Parathyroid adenoma (tissue), 2 donors: Measurements from ENCODE around the gene BEX3.
A peak's percentile ranks its signal among the peaks of the same experiment; 100 is the strongest.

Source experiments
- H2AFZ ChIP-seq: fragments of 300-600 bp; sonication (generic); one replicate; pipeline ENCODE4 v1.7.0; 2017; ENCODE audit warnings: antibody characterized with exemption, mild to moderate bottlenecking
- H3K27ac ChIP-seq: fragments of 300-600 bp; sonication (generic); one replicate; pipeline ENCODE4 v1.7.0; 2017
- H3K27me3 ChIP-seq: fragments of 300-600 bp; sonication (generic); one replicate; pipeline ENCODE4 v1.7.0; 2017; ENCODE audit warnings: low read length; ENCODE audit not compliant: control insufficient read depth, insufficient read depth
- H3K36me3 ChIP-seq: fragments of 300-600 bp; sonication (generic); one replicate; pipeline ENCODE4 v1.7.0; 2017; ENCODE audit warnings: low read length; ENCODE audit not compliant: control insufficient read depth, insufficient read depth
- H3K4me1 ChIP-seq: fragments of 300-600 bp; sonication (generic); one replicate; pipeline ENCODE4 v1.7.0; 2017; ENCODE audit warnings: control low read depth
- H3K4me2 ChIP-seq: fragments of 300-600 bp; sonication (generic); one replicate; pipeline ENCODE4 v1.7.0; 2017; ENCODE audit warnings: low read length
- H3K4me3 ChIP-seq: fragments of 300-600 bp; sonication (generic); one replicate; pipeline ENCODE4 v1.7.0; 2017; ENCODE audit warnings: low read depth, low read length
- H3K79me2 ChIP-seq: fragments of 300-600 bp; sonication (generic); one replicate; pipeline ENCODE4 v1.7.0; 2017; ENCODE audit warnings: control low read depth
- H3K9ac ChIP-seq: fragments of 300-600 bp; sonication (generic); one replicate; pipeline ENCODE4 v1.7.0; 2017; ENCODE audit warnings: mild to moderate bottlenecking
- H3K9me3 ChIP-seq: fragments of 300-600 bp; sonication (generic); one replicate; pipeline ENCODE4 v1.7.0; 2017; ENCODE audit warnings: low read length; ENCODE audit not compliant: control insufficient read depth
- TF ChIP-seq, protein P1 (sequence below): fragments of 300-600 bp; sonication (generic); IDR thresholded peaks from one replicate; pipeline ENCODE4 v1.7.0; 2017; ENCODE audit warnings: antibody characterized with exemption, mild to moderate bottlenecking
- donor health status: primary hyperparathyroidism.

The BEX3 gene

DNA sequence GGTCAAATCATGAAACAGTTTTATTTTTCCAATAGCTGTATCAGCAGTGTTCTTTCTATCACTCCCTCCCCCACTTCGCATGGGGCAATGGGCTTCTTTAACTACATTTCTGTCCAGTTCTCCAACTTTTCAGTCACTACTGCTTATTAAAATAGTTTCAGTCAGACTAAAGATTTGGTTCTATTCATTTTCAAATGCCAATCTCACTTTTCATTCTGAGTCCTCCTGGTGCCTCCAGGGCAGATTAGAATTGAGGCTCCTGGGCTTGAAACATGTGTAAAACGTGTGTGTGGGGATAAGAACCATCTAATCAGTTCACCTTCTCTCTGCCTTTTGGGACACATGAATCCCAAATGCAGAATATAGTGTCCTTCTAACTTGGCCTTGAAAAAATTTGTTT lies 3.5 kb upstream of the BEX3 start:
- H3K9me3 ChIP-seq: no peaks in the 10 kb centered on the region
- no peak overlapping the region for H3K4me3 ChIP-seq
- peak overlapping the region; percentile 7 for H2AFZ ChIP-seq
- no peaks in the 10 kb centered on the region for H3K4me1 ChIP-seq
- H3K9ac ChIP-seq: no peak overlapping the region
- H3K27me3 ChIP-seq: no peaks in the 10 kb centered on the region
- H3K4me2 ChIP-seq: no peak overlapping the region
- H3K27ac ChIP-seq: no peak overlapping the region
- H3K79me2 ChIP-seq: no peaks in the 10 kb centered on the region
- H3K36me3 ChIP-seq: no peaks in the 10 kb centered on the region
- TF ChIP-seq, protein P1, sequence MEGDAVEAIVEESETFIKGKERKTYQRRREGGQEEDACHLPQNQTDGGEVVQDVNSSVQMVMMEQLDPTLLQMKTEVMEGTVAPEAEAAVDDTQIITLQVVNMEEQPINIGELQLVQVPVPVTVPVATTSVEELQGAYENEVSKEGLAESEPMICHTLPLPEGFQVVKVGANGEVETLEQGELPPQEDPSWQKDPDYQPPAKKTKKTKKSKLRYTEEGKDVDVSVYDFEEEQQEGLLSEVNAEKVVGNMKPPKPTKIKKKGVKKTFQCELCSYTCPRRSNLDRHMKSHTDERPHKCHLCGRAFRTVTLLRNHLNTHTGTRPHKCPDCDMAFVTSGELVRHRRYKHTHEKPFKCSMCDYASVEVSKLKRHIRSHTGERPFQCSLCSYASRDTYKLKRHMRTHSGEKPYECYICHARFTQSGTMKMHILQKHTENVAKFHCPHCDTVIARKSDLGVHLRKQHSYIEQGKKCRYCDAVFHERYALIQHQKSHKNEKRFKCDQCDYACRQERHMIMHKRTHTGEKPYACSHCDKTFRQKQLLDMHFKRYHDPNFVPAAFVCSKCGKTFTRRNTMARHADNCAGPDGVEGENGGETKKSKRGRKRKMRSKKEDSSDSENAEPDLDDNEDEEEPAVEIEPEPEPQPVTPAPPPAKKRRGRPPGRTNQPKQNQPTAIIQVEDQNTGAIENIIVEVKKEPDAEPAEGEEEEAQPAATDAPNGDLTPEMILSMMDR: no peak

DNA sequence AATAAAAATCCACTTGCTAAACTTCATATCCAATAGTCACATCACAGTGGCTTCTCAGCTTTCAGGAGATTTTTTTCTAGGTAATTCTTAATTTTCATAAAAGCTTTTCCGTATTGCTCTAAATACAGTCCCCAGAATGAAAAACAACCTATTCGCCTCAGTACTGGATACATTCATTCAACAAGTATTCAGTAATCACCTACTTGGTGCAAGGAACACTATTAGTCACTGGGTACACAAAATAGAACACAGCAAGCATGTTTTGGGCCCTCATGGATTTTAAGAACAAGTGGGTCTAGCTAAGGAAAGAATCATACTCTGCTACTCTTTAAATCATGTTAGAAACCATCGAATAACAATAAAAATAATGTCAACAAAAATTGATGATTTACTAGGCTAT lies 2.8 kb upstream of the BEX3 start:
- Histone ChIP-seq H3K9me3 (no peaks in the 10 kb centered on the region), H3K4me2 (no peak overlapping the region), H2AFZ (no peak overlapping the region), H3K27ac (no peak overlapping the region), H3K79me2 (no peaks in the 10 kb centered on the region), H3K9ac (no peak overlapping the region), H3K36me3 (no peaks in the 10 kb centered on the region), H3K4me1 (no peaks in the 10 kb centered on the region), H3K4me3 (no peak overlapping the region), H3K27me3 (no peaks in the 10 kb centered on the region)
- TF ChIP-seq, protein P1: no peak

DNA sequence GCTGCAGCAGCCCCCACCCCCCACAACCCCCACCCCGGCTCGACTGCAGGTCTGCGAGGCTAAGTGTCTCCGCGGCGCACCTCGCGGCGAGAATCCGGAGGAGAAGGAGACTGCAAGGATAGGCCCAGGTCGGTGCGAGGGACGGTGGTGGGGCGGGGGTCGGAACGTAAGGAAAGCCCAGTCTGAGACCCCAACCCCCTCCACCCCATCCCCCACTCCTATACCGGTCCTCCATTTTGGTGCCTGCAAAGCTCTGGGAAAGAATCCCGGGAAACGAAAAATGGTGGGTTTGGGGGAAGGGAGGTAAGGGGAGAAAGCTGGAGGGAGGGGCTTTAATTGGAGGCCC lies 614 bp downstream of the BEX3 start:
- Histone ChIP-seq H3K9me3 (no peaks in the 10 kb centered on the region), H3K27ac (peak overlapping the region; percentile 88), H3K79me2 (no peaks in the 10 kb centered on the region), H3K4me1 (no peaks in the 10 kb centered on the region), H3K4me3 (peak overlapping the region; percentile 60), H2AFZ (peak overlapping the region; percentile 70), H3K4me2 (peak overlapping the region; percentile 61), H3K9ac (no peak overlapping the region), H3K27me3 (no peaks in the 10 kb centered on the region), H3K36me3 (no peaks in the 10 kb centered on the region)
- TF ChIP-seq, protein P1: no peak

DNA sequence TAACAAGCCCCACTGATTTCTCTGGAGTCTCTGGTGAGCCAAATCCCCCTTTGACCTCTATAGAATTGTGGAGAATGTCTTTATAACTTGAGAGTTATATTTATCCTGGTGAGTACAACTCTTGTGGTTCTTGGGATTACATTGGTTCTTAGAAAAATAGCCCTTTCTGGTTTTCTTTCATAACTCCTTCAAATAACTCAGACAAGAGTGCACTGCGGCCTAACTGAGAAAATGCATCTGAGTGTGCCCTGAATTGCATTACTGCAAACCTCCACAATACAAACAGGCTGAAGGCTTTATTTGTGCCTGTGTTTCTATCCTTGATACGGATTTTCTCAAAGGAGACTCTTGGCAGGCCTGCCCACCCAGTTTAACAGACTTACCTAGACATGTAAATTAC lies 2.7 kb downstream of the BEX3 start:
- no peak overlapping the region for H2AFZ ChIP-seq
- H3K4me3 ChIP-seq: no peak overlapping the region
- H3K27ac ChIP-seq: no peak overlapping the region
- no peaks in the 10 kb centered on the region for H3K9me3 ChIP-seq
- no peak overlapping the region for H3K4me2 ChIP-seq
- H3K9ac ChIP-seq: no peak overlapping the region
- no peaks in the 10 kb centered on the region for H3K79me2 ChIP-seq
- H3K27me3 ChIP-seq: no peaks in the 10 kb centered on the region
- no peaks in the 10 kb centered on the region for H3K4me1 ChIP-seq
- TF ChIP-seq, protein P1: no peak
- no peaks in the 10 kb centered on the region for H3K36me3 ChIP-seq

DNA sequence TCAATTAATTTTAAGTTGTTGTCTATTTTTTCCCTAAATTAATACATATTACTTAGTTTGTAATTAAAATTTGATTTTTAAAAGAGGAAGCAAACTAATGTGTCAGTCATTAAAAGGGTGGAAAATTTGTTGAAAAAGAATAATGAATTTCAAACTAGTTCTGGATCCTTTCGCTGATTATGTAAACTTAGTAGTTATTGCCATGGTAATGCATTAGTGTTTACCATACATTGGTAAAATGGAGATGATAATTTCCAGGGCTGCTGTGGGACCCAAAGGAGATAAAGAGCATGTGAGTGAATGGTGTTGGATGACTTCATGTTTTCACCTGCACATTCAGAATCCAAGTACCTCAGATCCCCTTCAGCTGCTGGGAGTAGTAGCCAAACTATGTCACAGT lies 6.5 kb downstream of the BEX3 start:
- no peak overlapping the region for H3K4me3 ChIP-seq
- no peaks in the 10 kb centered on the region for H3K79me2 ChIP-seq
- TF ChIP-seq, protein P1: no peak
- H3K27me3 ChIP-seq: no peaks in the 10 kb centered on the region
- H3K4me2 ChIP-seq: no peak overlapping the region
- H3K27ac ChIP-seq: no peak overlapping the region
- H3K9ac ChIP-seq: no peak overlapping the region
- no peak overlapping the region for H2AFZ ChIP-seq
- no peaks in the 10 kb centered on the region for H3K36me3 ChIP-seq
- H3K4me1 ChIP-seq: no peaks in the 10 kb centered on the region
- no peaks in the 10 kb centered on the region for H3K9me3 ChIP-seq
